KMS-11 (cell line): ENCODE results near the gene FMR1.

Experiments
- H2AFZ ChIP-seq: fragments of 200-600 bp; sonication (generic); 2 replicates; pipeline ENCODE4 v1.6.1; 2016; ENCODE audit warnings: antibody characterized with exemption, mixed run types, low read depth
- H3K27ac ChIP-seq: fragments of 200-600 bp; sonication (generic); 2 replicates; pipeline ENCODE4 v1.6.1; 2016; ENCODE audit warnings: mild to moderate bottlenecking, mixed run types
- H3K27me3 ChIP-seq: fragments of 200-600 bp; sonication (generic); 2 replicates; pipeline ENCODE4 v1.6.1; 2017; ENCODE audit warnings: mild to moderate bottlenecking, low read depth, mixed run types, moderate library complexity; ENCODE audit not compliant: insufficient read depth
- H3K36me3 ChIP-seq: fragments of 200-600 bp; sonication (generic); 2 replicates; pipeline ENCODE4 v1.6.1; 2017; ENCODE audit warnings: mild to moderate bottlenecking, mixed run types; ENCODE audit not compliant: insufficient read depth
- H3K4me1 ChIP-seq: fragments of 200-600 bp; sonication (generic); 2 replicates; pipeline ENCODE4 v1.6.1; 2016; ENCODE audit warnings: mild to moderate bottlenecking, low read depth, mixed run types; ENCODE audit not compliant: poor library complexity, severe bottlenecking
- H3K4me2 ChIP-seq: fragments of 200-600 bp; sonication (generic); 2 replicates; pipeline ENCODE4 v1.7.0; 2016; ENCODE audit warnings: mild to moderate bottlenecking, mixed run types
- H3K4me3 ChIP-seq: fragments of 200-600 bp; sonication (generic); IDR thresholded peaks from 2 replicates; pipeline ENCODE4 v1.6.1; 2017; ENCODE audit warnings: low read depth, low read length, mixed read lengths; ENCODE audit not compliant: insufficient read depth
- H3K79me2 ChIP-seq: fragments of 200-600 bp; sonication (generic); 2 replicates; pipeline ENCODE4 v1.6.1; 2016; ENCODE audit warnings: low read depth, mixed run types; ENCODE audit not compliant: insufficient read depth
- H3K9ac ChIP-seq: fragments of 200-600 bp; sonication (generic); 2 replicates; pipeline ENCODE4 v1.6.1; 2016; ENCODE audit warnings: mild to moderate bottlenecking, mixed run types
- H4K20me1 ChIP-seq: fragments of 200-600 bp; sonication (generic); 2 replicates; pipeline ENCODE4 v1.6.1; 2016; ENCODE audit warnings: mild to moderate bottlenecking, mixed run types; ENCODE audit not compliant: insufficient read depth
- CTCF ChIP-seq: fragments of 200-600 bp; sonication (generic); conservative IDR thresholded peaks from 2 replicates; pipeline ENCODE4 v1.6.1; 2017; ENCODE audit warnings: low read depth, mild to moderate bottlenecking, antibody characterized with exemption, low read length, moderate library complexity, mixed read lengths

Gene FMR1

GRCh38 chrX:147916375-147916968 lies 4.8 kb downstream of the FMR1 start:
- H3K4me1 ChIP-seq = peaks cover 27% of the 10 kb centered on the region
- peaks cover 66% of the 10 kb centered on the region for H3K79me2 ChIP-seq
- H3K9ac ChIP-seq = no peak overlapping the region
- no peak for TF ChIP-seq CTCF
- no peaks in the 10 kb centered on the region for H3K27me3 ChIP-seq
- no peak overlapping the region for H3K4me3 ChIP-seq
- H4K20me1 ChIP-seq = peaks cover 4% of the 10 kb centered on the region; the same call in 1 of the 2 replicates
- H3K27ac ChIP-seq = no peak overlapping the region
- H3K4me2 ChIP-seq = no peak overlapping the region
- no peaks in the 10 kb centered on the region for H3K36me3 ChIP-seq
- no peak overlapping the region for H2AFZ ChIP-seq

- no peak overlapping the region for H2AFZ ChIP-seq
- H3K9ac ChIP-seq = no peak overlapping the region
- peaks cover 57% of the 10 kb centered on the region for H3K79me2 ChIP-seq
- peaks cover 27% of the 10 kb centered on the region for H3K4me1 ChIP-seq
- TF ChIP-seq CTCF = no peak
- no peak overlapping the region for H3K27ac ChIP-seq
- H3K27me3 ChIP-seq = no peaks in the 10 kb centered on the region
- peaks cover 4% of the 10 kb centered on the region; the same call in 1 of the 2 replicates for H4K20me1 ChIP-seq
- no peak overlapping the region for H3K4me3 ChIP-seq
- H3K36me3 ChIP-seq = no peaks in the 10 kb centered on the region
- H3K4me2 ChIP-seq = no peak overlapping the region
These were observed 6.3 kb downstream of the FMR1 start for GRCh38 chrX:147917700-147918695.

- H2AFZ ChIP-seq = no peak overlapping the region
- H3K4me3 ChIP-seq = no peak overlapping the region
- no peak overlapping the region for H3K27ac ChIP-seq
- H3K79me2 ChIP-seq = peaks cover 35% of the 10 kb centered on the region
- peaks cover 7% of the 10 kb centered on the region for H3K4me1 ChIP-seq
- no peak overlapping the region for H3K4me2 ChIP-seq
- no peaks in the 10 kb centered on the region; the same call in 1 of the 2 replicates for H4K20me1 ChIP-seq
- no peak for TF ChIP-seq CTCF
- no peaks in the 10 kb centered on the region for H3K36me3 ChIP-seq
- H3K27me3 ChIP-seq = no peaks in the 10 kb centered on the region
- H3K9ac ChIP-seq = no peak overlapping the region
These were observed 8.5 kb downstream of the FMR1 start for GRCh38 chrX:147920161-147920666.

- Histone ChIP-seq H3K27ac (no peak overlapping the region), H3K4me2 (no peak overlapping the region), H3K27me3 (no peaks in the 10 kb centered on the region), H3K9ac (no peak overlapping the region), H3K4me1 (no peaks in the 10 kb centered on the region), H2AFZ (no peak overlapping the region), H3K36me3 (no peaks in the 10 kb centered on the region), H3K79me2 (peaks cover 8% of the 10 kb centered on the region; the same call in 1 of the 2 replicates), H3K4me3 (no peak overlapping the region), H4K20me1 (no peaks in the 10 kb centered on the region)
- TF ChIP-seq CTCF = no peak
These were observed 11.9 kb downstream of the FMR1 start for GRCh38 chrX:147923605-147924004.
